Gastrocnemius medialis (tissue), 4 donors: Measurements from ENCODE around the gene CNNM4.

Experiments used
- CTCF ChIP-seq, 5 experiments: fragments of 450-650 bp in 3 of 5; fragments of 200-600 bp in 2 of 5; sonication (generic) in 2 of 5; IDR thresholded peaks in 4 of 5; conservative IDR thresholded peaks in 1 of 5; 1 replicate in 4 of 5; 2 replicates in 1 of 5; pipeline ENCODE4 v1.5.1; 2016 to 2019; ENCODE audit warnings: antibody characterized with exemption in 5 of 5, mild to moderate bottlenecking in 3 of 5, moderate library complexity in 3 of 5
- POLR2A ChIP-seq, 2 donors: fragments of 450-650 bp; IDR thresholded peaks; one replicate each; pipeline ENCODE4 v1.6.1; 2017; ENCODE audit warnings: antibody characterized with exemption in 2 of 2, mild to moderate bottlenecking in 2 of 2, moderate library complexity in 2 of 2

GRCh38 chr2:96763511-96764252 lies 3.0 kb downstream of the CNNM4 start:
- TF ChIP-seq CTCF (IDR thresholded peaks at IDR 0.05 in 4 of 5, conservative IDR thresholded peaks at IDR 0.05 in 1 of 5) (peak in 4 of 5 experiments; percentile 11 to 57 (median 40)), POLR2A (IDR thresholded peaks at IDR 0.05) (no peak)
